T-helper 1 cell treated with Interleukin-12 subunit alpha and Interleukin-12 subunit beta and Interleukin-4 antibody, amounts not matched to agents 30 μg/mL and 1 μg/mL, for 36 hours (primary cell): Measurements from ENCODE around the gene SLC8A3.

Experiments
- H3K27ac Mint-ChIP-seq: one replicate; pipeline ENCODE4 v1.8.0; 2021; ENCODE audit warnings: mild to moderate bottlenecking, mixed read lengths
- H3K27me3 Mint-ChIP-seq: one replicate; pipeline ENCODE4 v1.8.0; 2021; ENCODE audit warnings: low read depth, mixed read lengths
- H3K36me3 Mint-ChIP-seq: one replicate; pipeline ENCODE4 v1.8.0; 2021; ENCODE audit warnings: low read depth, mixed read lengths
- H3K4me1 Mint-ChIP-seq: one replicate; pipeline ENCODE4 v1.8.0; 2021; ENCODE audit warnings: low read depth, mixed read lengths
- H3K4me3 Mint-ChIP-seq: one replicate; pipeline ENCODE4 v1.8.0; 2021; ENCODE audit warnings: mild to moderate bottlenecking, moderate library complexity, mixed read lengths
- H3K9me3 Mint-ChIP-seq: one replicate; pipeline ENCODE4 v1.8.0; 2021; ENCODE audit warnings: mixed read lengths

SLC8A3 gene

DNA sequence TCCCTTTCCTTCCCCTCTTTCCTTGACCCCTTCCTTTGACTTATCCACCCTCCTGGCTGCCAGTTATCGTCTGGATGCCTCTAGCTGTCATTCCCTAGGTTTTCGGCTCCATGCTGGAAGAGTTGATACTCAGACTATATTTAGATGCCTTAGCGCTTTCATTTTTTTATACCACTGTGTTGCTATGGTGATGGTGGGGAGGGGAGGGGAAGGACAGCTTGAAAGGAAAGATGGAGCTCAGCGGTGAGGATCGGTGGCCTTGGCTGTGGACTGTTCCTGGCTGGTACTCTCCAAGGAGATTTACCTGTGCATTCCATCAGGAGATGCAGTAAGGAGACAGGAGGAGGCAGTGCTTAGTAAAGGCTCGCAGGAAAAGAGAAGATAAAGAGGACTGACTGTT lies 108.7 kb downstream of the SLC8A3 start:
- no peaks in the 10 kb centered on the region for H3K36me3 Mint-ChIP-seq
- no peak overlapping the region for H3K4me3 Mint-ChIP-seq
- H3K27me3 Mint-ChIP-seq = peaks cover 18% of the 10 kb centered on the region
- H3K4me1 Mint-ChIP-seq = no peaks in the 10 kb centered on the region
- H3K27ac Mint-ChIP-seq = no peak overlapping the region
- no peaks in the 10 kb centered on the region for H3K9me3 Mint-ChIP-seq

DNA sequence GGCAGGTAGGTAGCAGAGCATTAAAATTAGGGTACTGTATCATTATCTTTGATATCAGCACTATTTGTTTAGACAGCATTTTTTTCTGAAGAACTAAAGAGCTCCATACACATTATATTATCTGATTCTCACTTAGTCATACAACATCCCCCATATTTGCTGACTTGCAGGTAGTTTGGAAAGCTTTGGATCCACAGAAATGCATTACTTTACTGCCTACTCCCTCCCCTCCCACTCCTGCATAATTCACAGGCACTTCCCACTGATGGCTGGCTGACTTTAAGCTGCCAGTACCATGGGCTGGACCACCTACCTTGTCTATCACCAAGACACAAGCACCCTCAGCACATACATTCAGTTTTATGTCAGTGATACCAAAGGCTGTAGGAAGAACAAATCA lies 110.4 kb downstream of the SLC8A3 start:
- H3K4me1 Mint-ChIP-seq = no peaks in the 10 kb centered on the region
- H3K36me3 Mint-ChIP-seq = no peaks in the 10 kb centered on the region
- H3K27me3 Mint-ChIP-seq = peaks cover 11% of the 10 kb centered on the region
- no peak overlapping the region for H3K4me3 Mint-ChIP-seq
- no peak overlapping the region for H3K27ac Mint-ChIP-seq
- no peaks in the 10 kb centered on the region for H3K9me3 Mint-ChIP-seq

DNA sequence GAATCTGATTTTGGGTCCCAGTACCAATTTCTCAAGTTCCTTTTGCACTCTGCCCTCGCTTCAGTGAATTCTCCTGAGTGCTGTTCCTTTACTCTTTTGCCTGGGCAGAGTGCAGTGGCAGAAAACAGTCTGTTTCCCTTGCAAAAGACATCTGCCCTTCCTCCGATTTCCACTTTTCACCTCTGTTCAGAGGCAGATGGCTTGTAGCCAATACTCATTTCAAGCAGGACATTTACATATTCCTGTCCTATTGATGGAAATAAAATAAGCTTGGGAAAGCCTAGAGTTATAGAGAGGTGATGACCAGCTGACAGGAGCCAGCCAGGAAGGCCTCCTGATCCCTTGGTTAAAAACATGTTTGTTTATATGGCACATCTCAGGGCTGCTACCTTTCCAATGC lies 111.0 kb downstream of the SLC8A3 start:
- Mint-ChIP-seq H3K4me3 (no peak overlapping the region), H3K27me3 (peaks cover 8% of the 10 kb centered on the region), H3K4me1 (no peaks in the 10 kb centered on the region), H3K27ac (no peak overlapping the region), H3K9me3 (no peaks in the 10 kb centered on the region), H3K36me3 (no peaks in the 10 kb centered on the region)

DNA sequence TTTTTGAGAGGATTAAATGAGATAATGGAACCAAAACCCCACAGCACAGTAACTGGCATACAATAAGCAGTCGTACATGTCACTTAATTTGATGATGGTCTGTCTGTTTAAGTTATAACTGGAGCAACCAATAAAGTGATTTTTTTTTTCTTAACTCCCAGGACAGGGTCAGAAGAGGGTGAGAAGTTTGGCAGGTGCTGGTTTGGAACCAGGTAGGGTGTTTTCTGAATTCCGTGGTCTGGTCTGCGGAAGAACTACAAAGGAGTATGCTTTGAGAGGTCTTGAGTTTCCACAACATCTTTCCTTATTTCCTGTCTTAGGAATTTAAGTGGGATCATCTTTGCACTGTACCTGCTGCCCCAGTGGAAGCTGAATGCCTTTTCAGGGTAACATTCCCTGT lies 111.7 kb downstream of the SLC8A3 start:
- H3K27me3 Mint-ChIP-seq = peaks cover 8% of the 10 kb centered on the region
- H3K27ac Mint-ChIP-seq = no peak overlapping the region
- H3K9me3 Mint-ChIP-seq = no peaks in the 10 kb centered on the region
- no peak overlapping the region for H3K4me3 Mint-ChIP-seq
- no peaks in the 10 kb centered on the region for H3K4me1 Mint-ChIP-seq
- H3K36me3 Mint-ChIP-seq = no peaks in the 10 kb centered on the region

DNA sequence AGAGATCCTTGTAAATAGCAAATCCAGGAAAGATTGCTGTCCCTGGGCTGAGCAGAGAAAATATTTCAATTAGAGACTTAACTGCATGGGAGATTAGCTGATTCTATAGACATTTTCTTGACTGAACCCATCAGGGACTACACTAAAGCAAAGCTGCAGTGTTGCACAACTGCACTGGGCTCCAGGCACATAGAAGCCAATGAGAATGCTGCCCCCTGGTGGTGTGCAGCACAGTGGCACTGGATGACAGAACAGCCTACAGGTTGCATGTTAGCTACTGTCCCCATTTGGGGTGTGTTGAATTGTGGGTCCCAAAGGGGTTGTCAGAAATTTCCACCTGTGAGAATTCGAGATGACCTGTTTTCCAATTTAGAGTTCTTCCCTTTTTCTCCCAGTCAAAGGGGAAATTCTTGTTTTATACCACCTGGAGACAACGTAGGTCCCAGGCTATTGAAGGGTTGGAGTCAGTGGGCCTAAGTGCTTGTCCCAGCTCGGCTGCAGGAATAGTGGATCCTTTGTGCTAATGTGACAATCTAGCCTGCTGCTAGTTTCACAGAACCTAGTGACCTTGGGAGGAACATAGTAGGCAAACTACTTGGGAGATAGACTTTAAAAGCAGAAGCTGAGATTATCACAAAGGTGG lies 114.7 kb downstream of the SLC8A3 start:
- Mint-ChIP-seq H3K36me3 (no peaks in the 10 kb centered on the region), H3K27ac (no peak overlapping the region), H3K27me3 (no peaks in the 10 kb centered on the region), H3K4me3 (no peak overlapping the region), H3K4me1 (no peaks in the 10 kb centered on the region), H3K9me3 (no peaks in the 10 kb centered on the region)

DNA sequence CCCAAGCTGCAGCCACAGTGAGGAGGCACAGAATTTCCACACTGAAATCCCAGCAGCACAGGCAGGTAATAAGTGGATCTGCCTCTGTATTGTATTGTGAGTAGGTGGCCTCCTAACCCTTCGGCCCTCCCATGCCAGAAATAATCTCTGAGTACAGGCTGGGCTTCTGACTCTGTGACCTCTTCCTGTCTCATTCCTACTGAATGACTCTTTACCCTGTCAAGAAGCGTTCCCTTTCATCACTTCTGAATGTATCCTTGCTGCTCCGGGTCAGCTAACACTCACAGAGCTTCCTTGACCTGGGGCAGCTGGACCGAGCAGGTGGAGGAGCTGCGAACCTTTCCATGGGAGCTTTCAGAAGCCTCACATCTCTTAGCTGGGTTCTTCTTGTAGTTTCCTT lies 119.6 kb downstream of the SLC8A3 start:
- Mint-ChIP-seq H3K36me3 (no peaks in the 10 kb centered on the region), H3K4me1 (no peaks in the 10 kb centered on the region), H3K27ac (no peak overlapping the region), H3K27me3 (no peaks in the 10 kb centered on the region), H3K4me3 (no peak overlapping the region), H3K9me3 (no peaks in the 10 kb centered on the region)

DNA sequence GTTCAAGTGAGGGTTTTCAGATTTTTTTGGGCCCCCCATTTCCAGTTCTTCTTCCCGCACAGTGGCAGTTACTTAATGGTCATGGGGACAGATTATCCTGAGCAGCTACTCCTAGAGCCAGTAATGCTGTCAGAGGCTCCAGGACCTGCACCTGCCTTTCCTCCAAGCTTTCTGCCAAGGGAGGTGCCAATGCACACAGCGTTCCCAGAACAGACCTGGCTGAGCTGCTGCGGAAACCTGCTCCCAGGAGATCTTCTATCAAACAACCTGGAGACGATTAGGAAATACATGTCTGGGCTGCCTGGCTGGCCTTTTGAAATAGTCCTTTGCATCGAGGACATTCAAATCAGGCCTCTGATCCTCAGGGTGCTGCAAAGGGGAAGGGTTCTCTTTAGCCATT lies 120.9 kb downstream of the SLC8A3 start:
- no peaks in the 10 kb centered on the region for H3K36me3 Mint-ChIP-seq
- H3K27ac Mint-ChIP-seq = no peak overlapping the region
- no peaks in the 10 kb centered on the region for H3K9me3 Mint-ChIP-seq
- H3K27me3 Mint-ChIP-seq = peaks cover 2% of the 10 kb centered on the region
- H3K4me1 Mint-ChIP-seq = no peaks in the 10 kb centered on the region
- no peak overlapping the region for H3K4me3 Mint-ChIP-seq

DNA sequence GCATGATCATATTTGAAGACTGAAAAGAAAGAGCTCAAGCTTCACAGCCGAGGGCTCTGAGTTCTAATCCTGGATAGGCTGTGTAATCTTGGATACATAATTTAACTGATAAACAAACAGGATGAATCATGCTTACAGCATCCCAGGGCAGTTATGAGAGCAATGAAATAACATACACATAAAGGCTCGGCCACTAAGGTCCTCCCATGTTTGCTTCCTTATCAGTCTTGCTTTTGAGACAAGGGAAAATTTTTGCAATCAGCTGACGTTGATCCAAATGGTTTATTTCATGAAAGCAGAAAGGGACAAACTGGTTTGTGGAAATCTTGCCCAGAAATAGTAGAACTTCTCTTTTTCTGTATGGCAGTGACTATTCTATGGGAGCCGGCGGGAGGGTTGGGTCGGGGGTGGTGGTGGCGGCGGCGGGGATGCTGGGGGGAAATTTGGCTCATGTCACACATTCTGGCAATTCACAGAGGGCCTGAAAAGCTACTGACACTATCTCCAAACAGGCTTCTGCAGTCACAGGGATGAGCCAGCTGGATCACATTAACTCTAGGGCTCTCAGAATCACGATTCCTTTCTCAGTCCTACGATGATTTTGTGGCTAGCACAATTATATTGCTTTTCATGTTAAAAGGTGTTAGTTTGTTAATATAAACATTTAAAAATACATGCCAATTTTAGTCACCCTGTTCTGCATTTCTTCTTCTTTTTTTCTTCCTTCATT lies 124.5 kb downstream of the SLC8A3 start:
- Mint-ChIP-seq H3K27ac (no peak overlapping the region), H3K4me1 (no peaks in the 10 kb centered on the region), H3K27me3 (peaks cover 15% of the 10 kb centered on the region), H3K4me3 (no peak overlapping the region), H3K36me3 (no peaks in the 10 kb centered on the region), H3K9me3 (no peaks in the 10 kb centered on the region)

DNA sequence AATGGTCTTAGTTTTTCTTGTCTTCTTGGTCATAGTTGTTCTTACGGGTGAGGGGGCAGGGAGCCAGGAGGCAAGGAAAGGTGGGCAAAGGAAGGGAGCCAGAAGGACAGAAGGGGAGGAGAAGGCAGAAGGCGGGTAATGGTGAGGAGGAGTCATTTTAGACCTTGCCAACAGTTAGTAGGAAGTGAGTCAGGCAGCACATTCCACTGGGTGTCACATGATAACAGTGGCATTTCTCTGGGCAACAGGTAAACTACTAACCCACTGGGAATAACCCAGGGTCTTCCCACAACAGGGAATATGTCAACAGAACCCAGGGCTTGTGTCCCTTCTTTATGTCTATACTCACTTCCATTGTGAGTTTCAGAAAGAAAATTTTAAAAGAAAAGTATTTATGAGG lies 127.6 kb downstream of the SLC8A3 start:
- H3K4me3 Mint-ChIP-seq = no peak overlapping the region
- peaks cover 22% of the 10 kb centered on the region for H3K27me3 Mint-ChIP-seq
- H3K9me3 Mint-ChIP-seq = no peaks in the 10 kb centered on the region
- H3K36me3 Mint-ChIP-seq = no peaks in the 10 kb centered on the region
- no peaks in the 10 kb centered on the region for H3K4me1 Mint-ChIP-seq
- H3K27ac Mint-ChIP-seq = no peak overlapping the region

DNA sequence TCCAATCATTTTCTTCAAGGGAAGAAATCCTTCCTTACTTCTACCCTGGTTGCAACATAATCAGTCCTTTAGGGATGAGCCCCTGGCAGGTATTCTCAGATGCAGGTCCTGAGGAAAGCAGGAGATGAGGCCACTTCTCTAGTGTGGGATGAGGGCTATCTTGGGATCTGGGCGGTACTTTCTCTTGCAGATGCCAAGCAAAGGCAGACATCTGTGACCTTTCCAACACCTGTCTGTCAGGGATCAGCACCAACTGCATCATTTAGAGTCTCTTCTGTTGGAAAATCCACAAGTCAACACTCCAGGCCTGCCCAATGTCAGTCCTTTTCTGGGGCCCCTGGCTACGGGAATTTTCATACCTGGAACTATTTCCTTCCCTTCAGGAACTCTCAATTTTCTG lies 129.2 kb downstream of the SLC8A3 start:
- Mint-ChIP-seq H3K36me3 (no peaks in the 10 kb centered on the region), H3K9me3 (no peaks in the 10 kb centered on the region), H3K4me1 (no peaks in the 10 kb centered on the region), H3K4me3 (no peak overlapping the region), H3K27ac (no peak overlapping the region), H3K27me3 (peaks cover 22% of the 10 kb centered on the region)

DNA sequence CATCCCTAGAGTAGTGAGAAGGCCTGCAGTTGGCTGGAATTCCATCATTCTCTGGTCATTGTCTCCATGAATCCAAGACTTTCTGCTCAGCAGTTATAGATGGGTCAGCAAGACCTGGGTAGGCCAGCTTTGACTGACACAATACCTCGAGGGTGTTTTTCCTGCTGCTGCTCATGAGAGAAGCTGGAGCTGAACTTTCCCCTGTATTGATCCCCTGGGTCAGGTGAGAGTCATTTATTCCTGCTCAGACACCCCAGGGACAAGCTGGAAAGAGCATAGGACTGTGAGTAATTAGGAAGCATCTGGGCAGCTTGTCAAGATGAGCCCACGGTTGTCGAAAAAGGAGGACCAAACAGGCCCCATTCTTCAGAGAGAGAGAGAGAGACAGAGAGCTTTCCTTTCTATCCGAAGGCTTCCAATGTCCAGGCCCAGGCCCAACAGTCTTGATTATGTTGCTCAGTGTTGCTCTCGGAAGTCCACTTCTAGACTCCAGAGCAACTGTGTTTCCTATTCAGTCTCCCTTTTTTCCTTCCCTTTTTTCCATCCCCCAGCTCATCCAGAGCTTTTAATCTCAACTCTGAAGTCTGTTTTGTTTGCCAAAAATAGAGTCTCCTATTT lies 131.1 kb downstream of the SLC8A3 start:
- Mint-ChIP-seq H3K27ac (no peak overlapping the region), H3K4me3 (no peak overlapping the region), H3K4me1 (no peaks in the 10 kb centered on the region), H3K9me3 (no peaks in the 10 kb centered on the region), H3K36me3 (no peaks in the 10 kb centered on the region), H3K27me3 (peaks cover 24% of the 10 kb centered on the region)

DNA sequence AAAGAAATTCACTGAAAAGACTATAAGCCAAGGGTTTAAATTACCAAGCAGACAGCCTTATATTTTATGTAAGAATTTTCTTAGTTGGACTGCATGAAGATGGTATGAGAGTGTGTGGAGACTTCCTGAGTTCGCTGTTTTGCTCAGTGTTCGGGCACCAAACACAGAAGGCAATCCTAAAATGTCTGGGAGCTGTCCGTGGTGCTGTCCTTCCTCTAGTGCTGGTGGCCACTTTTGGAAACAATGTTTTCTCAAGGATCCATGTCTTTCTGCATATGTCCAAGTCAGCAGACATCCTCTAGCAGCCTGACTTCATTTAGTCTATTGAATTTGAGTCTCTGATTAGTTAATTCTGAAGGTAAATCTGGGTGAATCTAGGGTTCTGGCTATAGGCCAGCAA lies 135.8 kb downstream of the SLC8A3 start:
- H3K4me1 Mint-ChIP-seq = peaks cover 2% of the 10 kb centered on the region
- no peaks in the 10 kb centered on the region for H3K36me3 Mint-ChIP-seq
- H3K27me3 Mint-ChIP-seq = peaks cover 7% of the 10 kb centered on the region
- no peak overlapping the region for H3K27ac Mint-ChIP-seq
- no peaks in the 10 kb centered on the region for H3K9me3 Mint-ChIP-seq
- H3K4me3 Mint-ChIP-seq = no peak overlapping the region

DNA sequence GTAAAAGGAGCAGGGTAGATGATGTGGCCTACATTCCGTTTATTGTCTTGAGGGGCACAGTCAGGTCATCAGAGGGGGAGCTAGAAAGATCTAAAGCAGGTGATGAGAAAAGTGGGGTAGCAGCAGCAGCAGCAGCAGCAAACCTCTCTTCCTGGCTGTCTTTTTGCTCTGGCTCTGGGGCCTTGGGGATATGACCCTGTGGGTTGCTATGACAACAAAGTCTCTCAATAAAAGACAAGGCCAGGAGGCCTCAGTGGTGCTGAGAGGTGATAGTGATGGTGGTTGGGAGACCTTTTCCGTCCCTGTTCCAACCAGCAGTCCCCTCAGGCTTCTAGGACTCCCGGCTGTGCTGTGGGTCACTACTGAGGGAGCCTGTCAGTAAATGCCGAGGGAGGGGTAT lies 138.6 kb downstream of the SLC8A3 start:
- H3K9me3 Mint-ChIP-seq = no peaks in the 10 kb centered on the region
- no peak overlapping the region for H3K4me3 Mint-ChIP-seq
- H3K36me3 Mint-ChIP-seq = no peaks in the 10 kb centered on the region
- H3K4me1 Mint-ChIP-seq = peaks cover 2% of the 10 kb centered on the region
- H3K27me3 Mint-ChIP-seq = peaks cover 7% of the 10 kb centered on the region
- no peak overlapping the region for H3K27ac Mint-ChIP-seq

DNA sequence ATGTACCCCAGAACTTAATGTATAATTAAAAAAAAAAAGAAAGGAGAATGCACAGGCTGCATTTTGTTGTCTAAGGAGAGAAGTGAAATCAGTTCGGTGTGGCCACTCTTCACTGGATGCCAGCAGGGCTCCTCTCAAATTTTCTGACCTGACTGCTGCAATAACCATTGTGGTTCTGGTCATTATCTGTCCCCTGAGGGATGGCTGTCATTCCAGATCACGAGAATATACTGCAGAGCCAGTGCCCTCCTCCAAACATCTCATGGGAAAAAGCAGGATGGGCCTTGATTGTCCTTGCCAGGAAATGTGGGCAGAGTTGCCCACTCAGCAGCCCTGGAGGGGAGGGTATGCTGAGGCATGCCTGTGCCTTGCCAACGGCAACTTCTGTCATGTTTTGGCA lies 139.1 kb downstream of the SLC8A3 start:
- H3K27ac Mint-ChIP-seq = no peak overlapping the region
- H3K9me3 Mint-ChIP-seq = no peaks in the 10 kb centered on the region
- H3K4me1 Mint-ChIP-seq = peaks cover 2% of the 10 kb centered on the region
- H3K4me3 Mint-ChIP-seq = no peak overlapping the region
- H3K27me3 Mint-ChIP-seq = peaks cover 7% of the 10 kb centered on the region
- H3K36me3 Mint-ChIP-seq = no peaks in the 10 kb centered on the region

DNA sequence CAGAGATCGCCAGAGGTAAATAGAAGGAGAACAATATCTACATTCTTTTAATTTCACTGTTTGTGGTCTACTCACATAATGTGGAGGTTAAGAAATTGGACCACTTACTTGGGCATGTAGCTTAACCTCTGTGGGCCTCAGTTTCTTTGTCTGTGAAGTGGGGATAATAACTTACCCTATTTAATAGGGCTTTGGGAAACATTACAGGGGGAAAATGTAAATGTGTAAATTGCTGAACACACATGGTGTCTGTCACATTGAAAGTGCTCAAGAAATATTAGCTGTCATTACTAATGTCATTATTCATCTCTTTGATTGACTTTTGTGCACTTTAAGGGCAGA lies 140.5 kb downstream of the SLC8A3 start:
- H3K36me3 Mint-ChIP-seq = no peaks in the 10 kb centered on the region
- H3K27me3 Mint-ChIP-seq = peaks cover 4% of the 10 kb centered on the region

More for the DNA sequence above, 140.5 kb downstream of the SLC8A3 start:
- no peaks in the 10 kb centered on the region for H3K9me3 Mint-ChIP-seq
- no peak overlapping the region for H3K27ac Mint-ChIP-seq
- no peak overlapping the region for H3K4me3 Mint-ChIP-seq
- H3K4me1 Mint-ChIP-seq = peaks cover 2% of the 10 kb centered on the region
